ENCODE measurements around the gene AMOTL1. TPM values are rescaled to one million over a fixed set of nuclear protein-coding genes. Genes with fewer than 3 reads are reported as not detected.

The AMOTL1 gene
- total and polyA plus RNA-seq, 2 of the 8 experiments (the other 6 are each of a cell fraction or from before 2014, with no cell fraction given): 9.0 to 27.6 TPM

DNA sequence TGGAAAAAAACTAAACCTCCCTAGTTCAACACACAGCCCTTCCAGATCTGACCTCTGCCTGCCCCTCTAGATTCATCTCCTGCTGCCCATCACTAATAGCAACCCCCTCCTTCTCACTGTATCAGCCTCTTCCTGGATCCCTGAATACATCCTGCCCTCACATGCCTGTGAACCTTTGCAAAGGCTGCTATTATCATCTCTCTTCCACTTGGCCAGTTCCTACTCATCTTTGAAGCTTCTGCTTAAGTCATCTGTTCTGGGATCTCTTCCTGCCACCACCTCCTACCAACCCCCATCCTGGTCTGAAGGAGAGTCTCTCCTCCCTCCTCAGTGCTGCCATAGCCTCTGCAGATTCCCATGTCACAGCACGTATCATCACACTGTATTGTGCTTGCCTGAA is 38.0 kb upstream of the AMOTL1 start:
- Histone ChIP-seq H2BK120ac (replicated peaks; ENCODE audit: low read depth, low read length) (no peak overlapping the region), H3K14ac (ENCODE audit: insufficient read length) (no peak overlapping the region), H4K91ac (replicated peaks; ENCODE audit: insufficient read length, low read length) (no peak overlapping the region), H3K79me1 (ENCODE audit: low read depth, low read length) (no peaks in the 10 kb centered on the region), H3K4me2 (ENCODE audit: insufficient read depth in 1 of 2, low read depth in 2 of 2, low read length in 2 of 2) (no peak overlapping the region), H2BK12ac (ENCODE audit: low read depth, low read length) (no peak overlapping the region; the same call in 1 of the 2 replicates), H2BK5ac (ENCODE audit: low read depth, low read length) (no peak overlapping the region), H3K36me3 (ENCODE audit: control insufficient read depth in 2 of 4, insufficient read depth in 4 of 4, low read length in 3 of 4) (no peaks in the 10 kb centered on the region), H3K79me2 (ENCODE audit: control insufficient read depth in 1 of 2, insufficient read depth in 2 of 2, low read length in 2 of 2) (no peaks in the 10 kb centered on the region), H3K9ac (replicated peaks in 1 of 4; ENCODE audit: extremely low read depth in 1 of 4, low read depth in 3 of 4, low read length in 3 of 4) (no peak overlapping the region), H2AFZ (ENCODE audit: low read length) (no peak overlapping the region), H2BK15ac (ENCODE audit: low read length) (peak overlapping the region; percentile 40; the same call in 1 of the 2 replicates), H3K4me3 (ENCODE audit: extremely low read depth in 1 of 4, insufficient read depth in 2 of 4, low read depth in 3 of 4, low read length in 4 of 4) (no peak overlapping the region), H4K20me1 (replicated peaks in 1 of 2; ENCODE audit: control insufficient read depth in 1 of 2, insufficient read depth in 2 of 2, low read length in 2 of 2) (no peaks in the 10 kb centered on the region), H3K4ac (replicated peaks; ENCODE audit: insufficient read length, low read depth, low read length) (no peak overlapping the region), H3K27ac (ENCODE audit: low read depth, low read length) (no peak overlapping the region), H3K23me2 (ENCODE audit: low read depth, low read length) (no peaks in the 10 kb centered on the region), H3K56ac (replicated peaks; ENCODE audit: insufficient read length, low read depth, low read length) (no peak overlapping the region), H2BK20ac (ENCODE audit: low read length) (0 out of 2 replicates have a peak overlapping the region, but pooled peaks have one; percentile 15), H2AK5ac (ENCODE audit: low read depth, low read length) (no peak overlapping the region), H3K18ac (ENCODE audit: extremely low read depth, low read length) (no peak overlapping the region), H4K5ac (ENCODE audit: insufficient read length, low read depth, low read length) (no peak overlapping the region), H4K8ac (ENCODE audit: extremely low read depth, insufficient read depth, low read length) (no peak overlapping the region), H3K23ac (ENCODE audit: insufficient read length) (no peak overlapping the region), H3K9me3 (ENCODE audit: insufficient read depth in 2 of 2, low read depth in 1 of 2, low read length in 1 of 2) (no peaks in the 10 kb centered on the region), H3K4me1 (replicated peaks in 1 of 4; ENCODE audit: control insufficient read depth in 3 of 4, insufficient read depth in 4 of 4, low read length in 3 of 4) (peaks cover 4 to 19% (median 11%) of the 10 kb centered on the region in 4 experiments), H3K27me3 (replicated peaks in 1 of 4; ENCODE audit: control insufficient read depth in 3 of 4, extremely low read depth in 1 of 4, insufficient read depth in 3 of 4, low read length in 3 of 4) (peaks cover 0 to 5% (median under 1%) of the 10 kb centered on the region in 4 experiments; a peak in 2 of 7 replicates)
- 88% methylated on average over 1 of the region's 1 CpG; no CpG with 5 or more reads in 1 of the 2 experiments for WGBS, 2 experiments (ENCODE audit: extremely low coverage in 1 of 2, insufficient coverage in 1 of 2, insufficient read length in 1 of 2, insufficient replicate concordance in 2 of 2, low coverage in 1 of 2, low lambda C conversion rate in 2 of 2, missing lambda C conversion rate in 1 of 2)
- ChIA-PET CTCF (ENCODE audit: partially characterized antibody) (interaction anchor here (1.8 kb wide), 1 partner anchor 11 kb away, joined by 7 read pairs; no protein-coding TSS in a partner anchor), POLR2A (ENCODE audit: partially characterized antibody) (interaction anchor here (1.3 kb wide), 1 partner anchor 74 kb away, joined by 3 read pairs; no protein-coding TSS in a partner anchor)
- FAIRE-seq (no peak), DNase-seq (ENCODE audit: low read depth in 1 of 2, low spot score in 2 of 2) (no peak)
- no peak for TF ChIP-seq KDM1A (IDR thresholded peaks at IDR 0.05; ENCODE audit: borderline replicate concordance, low read length)
- TF ChIP-seq RBBP5 (IDR thresholded peaks at IDR 0.05; ENCODE audit: borderline replicate concordance, low read depth, low read length): no peak
- TF ChIP-seq, protein P1, sequence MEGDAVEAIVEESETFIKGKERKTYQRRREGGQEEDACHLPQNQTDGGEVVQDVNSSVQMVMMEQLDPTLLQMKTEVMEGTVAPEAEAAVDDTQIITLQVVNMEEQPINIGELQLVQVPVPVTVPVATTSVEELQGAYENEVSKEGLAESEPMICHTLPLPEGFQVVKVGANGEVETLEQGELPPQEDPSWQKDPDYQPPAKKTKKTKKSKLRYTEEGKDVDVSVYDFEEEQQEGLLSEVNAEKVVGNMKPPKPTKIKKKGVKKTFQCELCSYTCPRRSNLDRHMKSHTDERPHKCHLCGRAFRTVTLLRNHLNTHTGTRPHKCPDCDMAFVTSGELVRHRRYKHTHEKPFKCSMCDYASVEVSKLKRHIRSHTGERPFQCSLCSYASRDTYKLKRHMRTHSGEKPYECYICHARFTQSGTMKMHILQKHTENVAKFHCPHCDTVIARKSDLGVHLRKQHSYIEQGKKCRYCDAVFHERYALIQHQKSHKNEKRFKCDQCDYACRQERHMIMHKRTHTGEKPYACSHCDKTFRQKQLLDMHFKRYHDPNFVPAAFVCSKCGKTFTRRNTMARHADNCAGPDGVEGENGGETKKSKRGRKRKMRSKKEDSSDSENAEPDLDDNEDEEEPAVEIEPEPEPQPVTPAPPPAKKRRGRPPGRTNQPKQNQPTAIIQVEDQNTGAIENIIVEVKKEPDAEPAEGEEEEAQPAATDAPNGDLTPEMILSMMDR (IDR thresholded peaks at IDR 0.05; ENCODE audit: control extremely low read depth in 1 of 3, insufficient read depth in 1 of 3, low read depth in 1 of 3, low read length in 3 of 3): no peak
- no peak for TF ChIP-seq RFX5 (IDR thresholded peaks at IDR 0.05; ENCODE audit: borderline replicate concordance, low read depth, low read length)
- TF ChIP-seq KDM5A (IDR thresholded peaks at IDR 0.05; ENCODE audit: low read length): no peak
- TF ChIP-seq, protein P2, sequence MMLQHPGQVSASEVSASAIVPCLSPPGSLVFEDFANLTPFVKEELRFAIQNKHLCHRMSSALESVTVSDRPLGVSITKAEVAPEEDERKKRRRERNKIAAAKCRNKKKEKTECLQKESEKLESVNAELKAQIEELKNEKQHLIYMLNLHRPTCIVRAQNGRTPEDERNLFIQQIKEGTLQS (IDR thresholded peaks at IDR 0.05; ENCODE audit: insufficient read depth, low read depth, low read length): no peak
- no peak for TF ChIP-seq RXRA (IDR thresholded peaks at IDR 0.05; ENCODE audit: insufficient read depth, low read depth, low read length)
- TF ChIP-seq BCL11A (IDR thresholded peaks at IDR 0.05; ENCODE audit: low read depth in 2 of 2, low read length in 2 of 2): no peak
- no peak for TF ChIP-seq POU5F1 (IDR thresholded peaks at IDR 0.05; ENCODE audit: low read depth, low read length)
- no peak for TF ChIP-seq SIN3A (conservative IDR thresholded peaks at IDR 0.05 in 1 of 2, IDR thresholded peaks at IDR 0.05 in 1 of 2; ENCODE audit: low read depth in 1 of 2, low read length in 2 of 2)
